Vagina (tissue), 2 donors: Measurements from ENCODE around the gene ZNF48. TPM values are rescaled to one million over a fixed set of nuclear protein-coding genes. Genes with fewer than 3 reads are reported as not detected.
A peak's percentile ranks its signal among the peaks of the same experiment; 100 is the strongest.

Source experiments
- DNase-seq, 2 donors: peaks; one replicate each; pipeline ENCODE4 v3.0.0-alpha.2; 2017; ENCODE audit errors: extremely low spot score in 2 of 2
- H3K27ac ChIP-seq: fragments of 200-600 bp; sonication (generic); one replicate; pipeline ENCODE4 v1.5.1; 2019
- H3K27me3 ChIP-seq: fragments of 200-600 bp; sonication (generic); one replicate; pipeline ENCODE4 v1.5.1; 2019
- H3K36me3 ChIP-seq, 2 donors: fragments of 200-600 bp; sonication (generic); one replicate each; pipeline ENCODE4 v1.5.1; 2017 to 2019
- H3K4me1 ChIP-seq: fragments of 200-600 bp; sonication (generic); one replicate; pipeline ENCODE4 v1.5.1; 2019
- H3K4me3 ChIP-seq, 2 donors: fragments of 200-600 bp; sonication (generic); 1 replicate in 1 of 2; 2 replicates in 1 of 2; pipeline ENCODE4 v1.5.1; 2016 to 2019
- H3K9me3 ChIP-seq: fragments of 200-600 bp; sonication (generic); one replicate; pipeline ENCODE4 v1.5.1; 2019
- POLR2A ChIP-seq, 2 donors: fragments of 450-650 bp; IDR thresholded peaks; one replicate each; pipeline ENCODE4 v1.6.1; 2017; ENCODE audit warnings: antibody characterized with exemption in 2 of 2, mild to moderate bottlenecking in 2 of 2, moderate library complexity in 2 of 2
- POLR2AphosphoS5 ChIP-seq, 2 donors: sonication (generic); formaldehyde crosslinking; IDR thresholded peaks; one replicate each; pipeline ENCODE4 v1.9.0; 2017; ENCODE audit warnings: antibody characterized with exemption in 2 of 2, mild to moderate bottlenecking in 2 of 2, low read depth in 1 of 2; ENCODE audit not compliant: insufficient read depth in 1 of 2
- intact Hi-C: fragments of 100-400 bp; cut with DNase I; formaldehyde crosslinking; loops from one replicate; pipeline ENCODE4 v1.15.1; 2023
- total RNA-seq: library from RNA; depleted of rRNA; stranded (reverse); fragments of >200 nt; gene quantifications from one replicate; pipeline ENCODE4 v1.2.3, GENCODE V29; 2016
- TF ChIP-seq, protein P1 (sequence below), 3 experiments: fragments of 450-650 bp in 2 of 3; fragments of 200-600 bp in 1 of 3; sonication (generic) in 1 of 3; IDR thresholded peaks; one replicate each; pipeline ENCODE4 v1.5.1; 2017 to 2019; ENCODE audit warnings: antibody characterized with exemption in 3 of 3, mild to moderate bottlenecking in 2 of 3, moderate library complexity in 2 of 3

ZNF48 gene
- total RNA-seq, 1 donor from 2014 or later, result 3.4 TPM

- no peak for DNase-seq
- no peaks in the 10 kb centered on the region for H3K27me3 ChIP-seq
- no peaks in the 10 kb centered on the region for H3K36me3 ChIP-seq
- peaks cover 30% of the 10 kb centered on the region for H3K4me1 ChIP-seq
- intact Hi-C loops, result loop anchor here (10.0 kb wide), 1 partner anchor 1500 kb away; the partner anchor contains the start of gene ZNF267
- H3K27ac ChIP-seq, result no peak within 1 kb of the TSS
- H3K4me3 ChIP-seq, result no peak within 1 kb of the TSS
- no peak for TF ChIP-seq POLR2A (IDR thresholded peaks at IDR 0.05)
- TF ChIP-seq, protein P1, sequence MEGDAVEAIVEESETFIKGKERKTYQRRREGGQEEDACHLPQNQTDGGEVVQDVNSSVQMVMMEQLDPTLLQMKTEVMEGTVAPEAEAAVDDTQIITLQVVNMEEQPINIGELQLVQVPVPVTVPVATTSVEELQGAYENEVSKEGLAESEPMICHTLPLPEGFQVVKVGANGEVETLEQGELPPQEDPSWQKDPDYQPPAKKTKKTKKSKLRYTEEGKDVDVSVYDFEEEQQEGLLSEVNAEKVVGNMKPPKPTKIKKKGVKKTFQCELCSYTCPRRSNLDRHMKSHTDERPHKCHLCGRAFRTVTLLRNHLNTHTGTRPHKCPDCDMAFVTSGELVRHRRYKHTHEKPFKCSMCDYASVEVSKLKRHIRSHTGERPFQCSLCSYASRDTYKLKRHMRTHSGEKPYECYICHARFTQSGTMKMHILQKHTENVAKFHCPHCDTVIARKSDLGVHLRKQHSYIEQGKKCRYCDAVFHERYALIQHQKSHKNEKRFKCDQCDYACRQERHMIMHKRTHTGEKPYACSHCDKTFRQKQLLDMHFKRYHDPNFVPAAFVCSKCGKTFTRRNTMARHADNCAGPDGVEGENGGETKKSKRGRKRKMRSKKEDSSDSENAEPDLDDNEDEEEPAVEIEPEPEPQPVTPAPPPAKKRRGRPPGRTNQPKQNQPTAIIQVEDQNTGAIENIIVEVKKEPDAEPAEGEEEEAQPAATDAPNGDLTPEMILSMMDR (IDR thresholded peaks at IDR 0.05), result no peak
- TF ChIP-seq POLR2AphosphoS5 (IDR thresholded peaks at IDR 0.05; ENCODE audit: insufficient read depth in 1 of 2, low read depth in 1 of 2), result no peak
- H3K9me3 ChIP-seq, result no peaks in the 10 kb centered on the region
These were observed 20.7 kb upstream of the ZNF48 start, which contains the start of gene MYL11 for GRCh38 chr16:30374538-30374937. Gene MYL11 (plus strand): TSS chr16:30374802. CDS start chr16:30374858, 56 bp downstream.

DNA sequence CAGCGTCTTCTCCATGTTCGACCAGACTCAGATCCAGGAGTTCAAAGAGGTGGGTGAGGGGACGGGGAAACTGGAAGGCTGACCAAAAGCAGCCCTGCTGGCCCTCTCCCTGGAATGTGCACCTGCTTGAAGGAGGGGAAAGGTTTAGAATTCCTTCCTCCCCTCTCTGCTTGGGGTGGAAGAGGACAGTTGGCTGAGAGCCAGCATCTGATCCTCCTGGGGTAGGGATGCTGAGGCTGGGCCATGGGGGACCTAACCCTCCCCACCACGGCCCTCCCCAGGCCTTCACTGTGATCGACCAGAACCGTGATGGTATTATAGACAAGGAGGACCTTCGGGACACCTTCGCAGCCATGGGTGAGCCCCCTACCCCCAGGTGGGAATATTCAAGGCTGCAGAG lies 19.4 kb upstream of the ZNF48 start:
- H3K36me3 ChIP-seq, result no peaks in the 10 kb centered on the region
- H3K4me1 ChIP-seq, result peaks cover 30% of the 10 kb centered on the region
- no peak overlapping the region for H3K27ac ChIP-seq
- no peaks in the 10 kb centered on the region for H3K9me3 ChIP-seq
- DNase-seq, result peak in 1 of 2 donors; percentile 84
- TF ChIP-seq POLR2AphosphoS5 (IDR thresholded peaks at IDR 0.05; ENCODE audit: insufficient read depth in 1 of 2, low read depth in 1 of 2) (no peak), POLR2A (IDR thresholded peaks at IDR 0.05) (no peak)
- TF ChIP-seq, protein P1 (IDR thresholded peaks at IDR 0.05), result no peak
- no peaks in the 10 kb centered on the region for H3K27me3 ChIP-seq
- no peak overlapping the region for H3K4me3 ChIP-seq
- intact Hi-C loops, result loop anchor here (5.0 to 10.0 kb wide), 2 partner anchors 569 to 1499 kb away; partner anchors contain the start of genes MAZ and ZNF267

DNA sequence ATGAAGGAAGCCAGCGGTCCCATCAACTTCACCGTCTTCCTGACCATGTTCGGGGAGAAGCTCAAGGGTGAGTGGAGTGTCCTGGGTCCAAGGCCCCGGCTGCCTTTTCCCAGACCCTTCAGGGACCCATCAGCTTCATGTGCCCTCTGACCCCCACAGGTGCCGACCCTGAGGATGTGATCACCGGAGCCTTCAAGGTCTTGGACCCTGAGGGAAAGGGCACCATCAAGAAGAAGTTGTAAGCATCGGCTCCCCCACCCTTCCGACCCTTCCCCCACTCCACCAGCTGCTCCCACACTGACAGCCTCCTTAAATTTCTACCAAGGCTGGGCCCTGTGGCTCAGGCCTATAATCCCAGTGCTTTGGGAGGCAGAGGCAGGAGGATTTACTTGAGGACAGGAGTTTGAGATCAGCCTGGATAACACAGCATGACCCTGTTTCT lies 18.7 kb upstream of the ZNF48 start:
- TF ChIP-seq POLR2AphosphoS5 (IDR thresholded peaks at IDR 0.05; ENCODE audit: insufficient read depth in 1 of 2, low read depth in 1 of 2), result no peak
- Histone ChIP-seq H3K36me3 (no peaks in the 10 kb centered on the region), H3K4me1 (peaks cover 33% of the 10 kb centered on the region), H3K27me3 (no peaks in the 10 kb centered on the region), H3K27ac (peak overlapping the region; percentile 99), H3K9me3 (no peaks in the 10 kb centered on the region), H3K4me3 (no peak overlapping the region)
- DNase-seq, result peak in 1 of 2 donors; percentile 86
- intact Hi-C loops, result loop anchor here (5.0 to 10.0 kb wide), 2 partner anchors 569 to 1498 kb away; partner anchors contain the start of genes MAZ and ZNF267

GRCh38 chr16:30377050-30377811 lies 18.0 kb upstream of the ZNF48 start:
- TF ChIP-seq POLR2AphosphoS5 (IDR thresholded peaks at IDR 0.05; ENCODE audit: insufficient read depth in 1 of 2, low read depth in 1 of 2) (no peak), POLR2A (IDR thresholded peaks at IDR 0.05) (no peak)
- TF ChIP-seq, protein P1 (IDR thresholded peaks at IDR 0.05), result no peak
- H3K4me1 ChIP-seq, result peaks cover 32% of the 10 kb centered on the region
- intact Hi-C loops, result loop anchor here (5.0 to 10.0 kb wide), 2 partner anchors 570 to 1498 kb away; partner anchors contain the start of genes MAZ and ZNF267
- no peaks in the 10 kb centered on the region for H3K9me3 ChIP-seq
- H3K27me3 ChIP-seq, result no peaks in the 10 kb centered on the region
- peak; percentile 89 to 95 for DNase-seq
- H3K27ac ChIP-seq, result peak overlapping the region; percentile 99
- no peaks in the 10 kb centered on the region for H3K36me3 ChIP-seq
- H3K4me3 ChIP-seq, result peak overlapping the region; percentile 75 to 81

- peak overlapping the region; percentile 99 for H3K27ac ChIP-seq
- intact Hi-C loops, result loop anchor here (5.0 to 10.0 kb wide), 2 partner anchors 571 to 1497 kb away; partner anchors contain the start of genes MAZ and ZNF267
- peak in 1 of 2 donors; percentile 99 for DNase-seq
- TF ChIP-seq POLR2A (IDR thresholded peaks at IDR 0.05) (peak in 1 of 2 donors; percentile 38), POLR2AphosphoS5 (IDR thresholded peaks at IDR 0.05; ENCODE audit: insufficient read depth in 1 of 2, low read depth in 1 of 2) (peak in 1 of 2 donors; percentile 99)
- TF ChIP-seq, protein P1 (IDR thresholded peaks at IDR 0.05), result no peak
- no peaks in the 10 kb centered on the region for H3K36me3 ChIP-seq
- peak overlapping the region; percentile 75 to 81 for H3K4me3 ChIP-seq
- H3K9me3 ChIP-seq, result no peaks in the 10 kb centered on the region
- H3K4me1 ChIP-seq, result peaks cover 32% of the 10 kb centered on the region
- no peaks in the 10 kb centered on the region for H3K27me3 ChIP-seq
These were observed 17.4 kb upstream of the ZNF48 start for GRCh38 chr16:30377812-30378235.
